ENCODE results near the gene FADS1.

FADS1 gene

DNA sequence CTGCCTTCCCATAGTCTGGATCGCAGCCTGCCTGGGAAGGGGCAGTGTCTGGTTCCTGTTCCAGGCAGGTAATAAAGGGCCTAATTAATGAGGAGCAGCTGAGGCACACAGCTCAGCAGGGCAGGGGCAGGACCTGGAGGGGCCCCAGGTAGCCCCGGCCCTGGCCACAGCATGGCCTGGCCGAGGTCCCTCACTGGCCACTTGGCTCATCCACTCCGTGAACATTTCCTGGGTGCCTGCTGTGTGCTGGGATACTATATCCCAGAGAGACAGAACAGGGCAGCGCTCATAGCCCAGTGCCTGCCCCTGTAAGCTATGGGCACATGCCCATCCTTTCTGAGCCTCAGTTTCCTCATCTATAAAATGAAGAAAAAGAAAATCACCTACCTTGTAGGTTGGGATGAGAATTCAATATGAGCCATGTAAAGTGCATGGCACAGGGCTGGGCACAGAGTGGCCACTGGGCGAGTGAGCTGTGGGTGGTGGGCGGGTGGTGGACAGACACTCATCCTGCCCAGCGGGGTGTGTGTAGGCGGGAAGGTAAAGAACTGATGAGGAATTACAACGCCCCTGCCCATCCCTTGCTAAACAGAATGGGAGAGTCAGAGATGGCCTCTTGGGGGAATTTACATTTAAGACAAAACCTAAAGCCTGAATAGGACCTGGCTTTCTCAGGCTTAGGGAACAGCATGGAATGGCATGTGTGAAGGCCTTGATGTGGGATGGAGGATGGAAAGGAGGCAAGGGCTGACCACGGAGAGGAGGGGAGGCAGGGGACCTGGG is 55.2 kb downstream of the FADS1 start:
- TF ChIP-seq JUND (IDR thresholded peaks at IDR 0.05; ENCODE audit: low read depth) = no peak
- no peak for DNase-seq (ENCODE audit: low read depth in 1 of 2, low spot score in 1 of 2)
- in situ Hi-C loops (cut with HindIII; ENCODE audit: low pct_unique_long_range_greater_than_20kb, low sequenced_read_pairs) = no loop called here

DNA sequence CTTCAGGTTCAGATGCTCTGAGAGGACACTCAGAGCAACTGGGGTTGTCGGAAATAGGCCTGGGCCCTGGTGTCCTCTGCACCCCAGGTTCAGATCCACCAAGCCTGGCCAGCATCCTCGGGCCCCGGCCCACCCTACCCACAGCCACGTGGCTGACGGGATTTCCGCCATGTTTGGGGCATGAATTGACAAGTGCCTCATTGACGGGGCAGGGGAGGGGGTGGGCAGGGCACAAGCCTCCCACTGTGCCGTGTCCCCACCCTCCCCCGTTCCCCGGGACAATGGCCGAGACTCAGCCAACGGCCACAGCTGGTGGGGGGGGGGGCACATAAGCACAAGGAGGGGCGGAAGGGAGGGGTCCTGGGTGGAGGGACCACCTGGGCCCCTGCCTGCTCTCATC is 55.9 kb downstream of the FADS1 start:
- in situ Hi-C loops (cut with HindIII; ENCODE audit: low pct_unique_long_range_greater_than_20kb, low sequenced_read_pairs) = no loop called here

DNA sequence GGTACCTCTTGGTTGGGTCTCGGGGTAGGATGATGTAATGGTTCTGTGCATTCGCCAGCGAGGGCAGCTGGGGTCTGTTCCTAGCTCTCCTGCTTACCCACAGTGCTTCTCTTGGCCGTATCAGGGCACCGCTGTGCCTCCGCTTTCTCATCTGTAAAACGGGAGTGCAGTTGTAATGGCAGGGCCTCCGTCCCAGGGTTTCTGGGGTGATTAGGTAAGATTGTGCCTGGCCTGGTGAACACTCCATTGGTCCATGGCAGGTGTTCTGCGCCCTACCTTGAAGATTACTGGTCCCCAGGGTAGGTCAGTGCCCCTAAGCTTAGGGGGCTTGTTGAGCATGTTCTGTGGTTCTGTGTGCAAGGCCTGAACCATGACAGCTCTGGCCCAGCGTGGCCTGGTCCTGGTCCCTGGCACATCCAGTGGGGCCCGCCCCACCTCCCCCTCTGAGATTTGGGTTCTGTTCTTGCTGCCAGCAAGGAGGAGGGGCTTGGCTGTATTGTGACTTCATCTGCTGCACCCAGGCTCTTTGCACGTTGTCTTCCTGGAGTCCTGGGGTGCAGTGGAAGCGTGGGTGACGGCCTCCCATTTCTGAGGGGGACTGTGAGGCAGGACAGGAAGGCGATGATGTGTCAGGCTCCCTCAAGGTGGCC is 59.5 kb downstream of the FADS1 start:
- DNase-seq (ENCODE audit: low read depth in 1 of 2, low spot score in 1 of 2) = no peak
- TF ChIP-seq JUND (IDR thresholded peaks at IDR 0.05; ENCODE audit: low read depth) = no peak
- in situ Hi-C loops (cut with HindIII; ENCODE audit: low pct_unique_long_range_greater_than_20kb, low sequenced_read_pairs) = no loop called here

More for the DNA sequence above, 55.9 kb downstream of the FADS1 start:
- no peak for DNase-seq (ENCODE audit: low read depth in 1 of 2, low spot score in 1 of 2)
- TF ChIP-seq JUND (IDR thresholded peaks at IDR 0.05; ENCODE audit: low read depth) = no peak

DNA sequence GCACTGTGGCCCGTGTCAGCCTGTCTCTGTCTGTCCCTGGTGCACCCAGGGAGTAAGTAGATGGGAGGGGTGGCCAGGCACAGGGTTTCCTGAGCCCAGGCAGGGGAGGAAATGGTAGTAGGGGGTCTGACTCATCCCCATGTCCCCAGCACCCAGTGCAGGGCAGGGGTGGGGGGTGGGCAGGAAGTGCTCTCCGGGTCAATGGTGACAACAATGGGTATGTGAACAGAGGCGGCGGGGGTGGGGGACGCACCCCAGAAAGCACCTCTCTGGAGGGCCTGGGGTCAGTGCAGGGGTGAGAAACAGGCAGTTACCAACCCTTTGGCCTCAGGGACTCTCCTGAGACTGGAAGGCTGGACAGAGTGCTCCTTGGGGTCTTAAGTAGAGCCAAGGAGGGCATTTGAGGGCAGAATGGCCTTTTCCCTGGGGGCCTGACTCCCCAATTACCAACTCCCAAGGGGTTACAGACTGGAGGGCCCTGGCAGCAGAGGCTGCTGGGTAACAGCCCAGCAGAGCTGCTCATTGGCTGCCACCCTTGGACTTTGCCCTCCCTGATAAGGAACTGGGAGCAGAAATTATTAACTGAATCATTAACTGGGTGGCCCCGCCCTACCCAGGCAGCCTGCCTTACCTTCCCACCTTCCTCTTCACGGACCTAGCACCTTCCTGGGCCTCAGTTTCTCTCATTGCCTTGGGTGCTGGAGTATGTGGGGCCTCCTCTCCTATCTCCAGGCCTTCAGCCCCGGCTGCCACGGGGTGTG is 60.2 kb downstream of the FADS1 start:
- in situ Hi-C loops (cut with HindIII; ENCODE audit: low pct_unique_long_range_greater_than_20kb, low sequenced_read_pairs) = no loop called here
- no peak for DNase-seq (ENCODE audit: low read depth in 1 of 2, low spot score in 1 of 2)
- no peak for TF ChIP-seq JUND (IDR thresholded peaks at IDR 0.05; ENCODE audit: low read depth)

DNA sequence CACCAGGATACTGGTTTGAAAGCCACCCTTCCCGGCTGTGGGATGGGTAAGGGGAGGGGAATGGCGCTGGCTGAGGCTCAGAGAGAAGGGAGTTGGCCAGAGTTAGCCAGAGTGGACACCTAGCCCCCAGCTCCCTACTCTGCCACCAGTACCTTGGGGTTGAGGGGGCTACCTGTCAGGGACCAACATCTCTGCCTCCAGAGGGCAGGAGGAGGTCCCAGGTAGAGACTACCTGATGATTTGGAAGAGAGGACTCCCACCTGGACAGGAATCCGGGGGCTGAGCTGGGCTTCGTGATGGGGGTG is 60.7 kb downstream of the FADS1 start:
- in situ Hi-C loops (cut with HindIII; ENCODE audit: low pct_unique_long_range_greater_than_20kb, low sequenced_read_pairs) = no loop called here
- TF ChIP-seq JUND (IDR thresholded peaks at IDR 0.05; ENCODE audit: low read depth) = no peak
- no peak for DNase-seq (ENCODE audit: low read depth in 1 of 2, low spot score in 1 of 2)

DNA sequence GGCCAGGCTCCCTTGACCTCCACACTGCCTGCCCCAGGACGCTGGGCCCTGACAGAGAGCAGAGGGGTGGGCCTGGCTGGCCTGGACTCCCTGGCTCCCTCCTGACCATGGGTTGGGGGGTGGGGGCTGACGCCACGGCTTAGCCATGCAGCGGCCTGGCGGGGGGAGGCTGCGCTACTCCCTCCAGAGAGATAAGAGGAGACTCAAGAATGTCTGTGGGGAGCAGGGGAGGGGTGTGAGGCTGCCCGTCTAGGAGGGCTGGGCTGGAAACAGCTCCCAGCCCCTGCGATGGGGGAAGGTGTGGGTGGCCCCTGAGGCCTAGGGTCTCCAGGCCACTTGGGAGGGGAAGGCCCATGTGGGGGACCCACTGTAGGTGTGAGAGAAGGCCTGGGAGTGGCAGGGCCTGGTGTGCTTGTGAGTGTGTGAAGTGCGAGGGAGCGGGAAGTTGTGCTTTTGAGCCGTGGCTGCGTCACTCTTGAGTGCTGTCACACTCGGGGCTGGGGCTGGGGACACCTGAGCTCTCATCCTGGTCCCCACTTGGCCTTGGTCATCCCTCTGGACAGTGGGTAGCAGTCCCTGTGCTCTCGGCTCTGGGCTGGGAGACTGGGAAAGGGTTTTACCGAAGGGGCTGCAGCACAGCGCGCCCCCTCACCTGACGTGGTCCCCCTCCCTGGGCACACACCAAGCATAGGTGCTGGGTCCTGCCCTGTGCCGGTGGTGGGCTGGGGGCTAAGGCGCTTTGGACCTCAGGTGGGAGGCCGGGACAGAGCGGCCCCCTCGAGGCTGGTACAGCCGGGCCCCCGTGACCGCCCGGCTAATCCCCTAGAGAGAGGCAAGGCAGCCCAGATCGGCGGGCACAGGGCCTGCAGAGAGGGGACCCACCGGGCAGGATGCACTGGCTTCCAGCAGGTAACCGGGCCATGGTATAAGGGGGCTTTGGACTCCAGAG is 62.0 kb downstream of the FADS1 start:
- in situ Hi-C loops (cut with HindIII; ENCODE audit: low pct_unique_long_range_greater_than_20kb, low sequenced_read_pairs) = no loop called here
- TF ChIP-seq JUND (IDR thresholded peaks at IDR 0.05; ENCODE audit: low read depth) = no peak
- no peak for DNase-seq (ENCODE audit: low read depth in 1 of 2, low spot score in 1 of 2)

DNA sequence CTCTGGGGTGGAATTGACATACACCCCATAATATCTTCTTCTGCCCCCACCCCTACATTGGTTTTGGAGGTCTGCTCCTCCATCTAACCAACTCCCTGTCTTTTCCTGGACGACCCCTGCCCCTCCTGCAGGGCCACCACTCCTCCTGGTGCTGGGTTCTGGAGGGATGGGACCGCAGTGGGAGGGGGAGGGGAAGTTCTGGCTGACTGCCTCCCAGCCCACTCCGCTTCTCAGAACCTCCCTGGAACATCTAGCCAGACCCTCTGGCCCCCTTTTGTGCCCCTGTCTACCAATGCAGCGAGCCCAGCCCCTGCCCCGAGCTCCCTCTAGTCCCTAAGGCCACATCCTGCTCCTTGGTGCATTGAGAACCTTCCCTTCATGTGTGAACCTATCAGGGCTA is 63.1 kb downstream of the FADS1 start:
- TF ChIP-seq JUND (IDR thresholded peaks at IDR 0.05; ENCODE audit: low read depth) = no peak
- in situ Hi-C loops (cut with HindIII; ENCODE audit: low pct_unique_long_range_greater_than_20kb, low sequenced_read_pairs) = no loop called here
- no peak for DNase-seq (ENCODE audit: low read depth in 1 of 2, low spot score in 1 of 2)

DNA sequence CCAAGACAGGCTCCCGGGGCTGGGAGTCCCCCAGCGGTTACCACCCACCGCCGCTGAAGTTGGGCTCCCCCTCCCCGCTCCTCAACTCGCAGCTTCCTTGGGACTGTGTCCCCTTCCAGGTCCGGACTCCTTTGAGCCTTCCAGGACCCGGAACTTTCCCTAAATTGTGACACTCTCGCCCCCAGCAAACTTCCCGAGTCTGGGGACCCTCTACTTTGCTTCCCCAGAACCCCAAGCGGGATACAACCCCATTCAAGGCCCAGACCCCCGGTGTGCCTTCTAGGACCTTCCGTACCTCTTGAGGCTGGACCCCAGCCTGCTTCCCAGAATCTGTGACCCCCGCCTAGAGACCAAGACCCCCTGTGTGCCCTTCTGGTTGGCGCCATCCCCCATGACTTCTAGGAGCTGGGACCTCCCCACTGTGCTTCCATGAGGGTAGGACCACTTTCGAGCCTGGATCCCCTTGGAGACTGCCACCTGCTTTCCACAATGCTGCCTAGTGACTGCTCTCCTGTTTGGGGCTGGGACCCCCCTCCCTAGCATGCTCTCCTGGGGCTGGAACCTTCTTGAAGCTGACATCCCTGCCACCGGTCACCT is 63.8 kb downstream of the FADS1 start:
- no peak for TF ChIP-seq JUND (IDR thresholded peaks at IDR 0.05; ENCODE audit: low read depth)
- in situ Hi-C loops (cut with HindIII; ENCODE audit: low pct_unique_long_range_greater_than_20kb, low sequenced_read_pairs) = no loop called here
- DNase-seq (ENCODE audit: low read depth in 1 of 2, low spot score in 1 of 2) = no peak

DNA sequence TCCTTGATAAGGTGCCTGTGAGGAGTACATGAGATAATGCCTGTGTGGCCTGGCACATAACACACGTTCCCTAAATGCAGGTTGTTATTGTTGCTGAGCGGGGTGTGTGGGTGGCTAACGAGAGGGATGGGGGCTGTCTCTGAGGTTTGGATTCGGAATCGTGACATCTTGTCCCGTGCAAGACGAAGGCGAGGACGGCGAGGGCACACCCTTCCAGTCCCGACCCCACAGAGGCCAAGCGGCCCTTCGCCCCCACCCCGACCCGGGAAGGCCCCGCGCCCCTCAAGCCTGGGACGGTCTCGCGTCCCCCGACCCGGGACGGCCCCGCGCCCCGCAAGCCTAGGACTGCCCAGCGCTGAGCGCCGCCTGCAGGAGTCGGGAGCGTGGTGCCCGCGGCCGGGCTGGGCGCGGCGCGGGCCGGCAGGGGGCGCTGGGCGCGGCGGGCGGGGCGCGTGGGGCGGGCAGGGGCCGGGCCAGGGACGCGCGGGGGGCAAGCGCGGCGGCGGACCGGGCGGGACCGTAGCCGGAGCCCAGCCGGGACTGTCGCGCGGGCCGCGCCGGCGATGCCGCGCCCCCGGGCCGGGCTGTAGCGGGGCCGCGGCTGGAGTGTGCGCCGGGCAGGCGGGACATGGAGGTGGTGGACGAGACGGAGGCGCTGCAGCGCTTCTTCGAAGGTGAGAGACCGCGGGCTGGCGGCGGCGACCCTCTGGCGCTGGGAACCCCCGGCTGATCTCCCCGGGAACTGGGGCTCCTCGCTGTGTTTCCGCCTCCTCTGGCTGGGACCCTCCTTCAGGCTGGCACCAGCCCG is 64.5 kb downstream of the FADS1 start, which contains the start of gene MYRF:
TSS of gene MYRF (plus strand) at position 520 of the 808 bp plus-strand sequence. CDS start at position 629, 109 bp downstream.
- DNase-seq (ENCODE audit: low read depth in 1 of 2, low spot score in 1 of 2) = peak; percentile 57 to 64

DNA sequence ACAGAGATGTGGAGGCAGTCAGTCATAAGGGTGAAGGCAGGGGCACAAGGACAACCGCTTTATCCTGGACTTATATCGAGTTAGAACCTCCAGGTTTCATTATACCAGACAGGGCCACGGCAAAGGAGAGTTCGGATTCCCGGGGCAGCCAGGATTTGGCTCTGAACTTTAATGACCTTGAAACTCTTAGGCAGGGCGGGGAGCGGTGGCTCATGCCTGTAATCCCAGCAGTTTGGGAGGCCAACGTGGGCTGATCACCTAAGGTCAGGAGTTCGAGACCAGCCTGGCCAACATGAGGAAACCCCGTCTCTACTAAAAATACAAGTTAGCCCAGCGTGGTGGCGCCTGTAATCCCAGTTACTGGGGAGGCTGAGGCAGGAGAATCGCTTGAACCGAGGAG is 65.4 kb downstream of the FADS1 start:
- in situ Hi-C loops (cut with HindIII; ENCODE audit: low pct_unique_long_range_greater_than_20kb, low sequenced_read_pairs) = no loop called here
- DNase-seq (ENCODE audit: low read depth in 1 of 2, low spot score in 1 of 2) = no peak
- no peak for TF ChIP-seq JUND (IDR thresholded peaks at IDR 0.05; ENCODE audit: low read depth)

More for the DNA sequence above, 64.5 kb downstream of the FADS1 start, which contains the start of gene MYRF:
- in situ Hi-C loops (cut with HindIII; ENCODE audit: low pct_unique_long_range_greater_than_20kb, low sequenced_read_pairs) = no loop called here
- TF ChIP-seq JUND (IDR thresholded peaks at IDR 0.05; ENCODE audit: low read depth) = no peak
